BLaER1 treated with 17β-estradiol and CSF1 and Interleukin-3, amounts not matched to agents 10 nM and 100 nM (cell line): ENCODE results near the gene FAM3D.
"Not testable (repeated sequence)": the region's sequence is repeated elsewhere in the genome, so short reads cannot be mapped to it uniquely, and the experiment has no call there.

ENCODE experiments used
- H3K27ac ChIP-seq, 11 experiments: shearing (Covaris generic); formaldehyde crosslinking; 2 replicates each; pipeline ENCODE4 v1.8.1; 2022
- H3K27me3 ChIP-seq, 11 experiments: shearing (Covaris generic); formaldehyde crosslinking; 2 replicates each; pipeline ENCODE4 v1.8.1; 2022
- H3K36me3 ChIP-seq, 11 experiments: shearing (Covaris generic); formaldehyde crosslinking; 2 replicates each; pipeline ENCODE4 v1.8.1; 2022
- H3K4me1 ChIP-seq, 10 experiments: shearing (Covaris generic); formaldehyde crosslinking; 2 replicates each; pipeline ENCODE4 v1.8.1; 2022
- H3K4me2 ChIP-seq, 11 experiments: shearing (Covaris generic); formaldehyde crosslinking; 2 replicates each; pipeline ENCODE4 v1.8.1; 2022
- H3K4me3 ChIP-seq, 10 experiments: shearing (Covaris generic); formaldehyde crosslinking; 2 replicates each; pipeline ENCODE4 v1.8.1; 2022
- H3K9ac ChIP-seq, 11 experiments: shearing (Covaris generic); formaldehyde crosslinking; 2 replicates each; pipeline ENCODE4 v1.8.1; 2022
- H3K9me3 ChIP-seq, 11 experiments: shearing (Covaris generic); formaldehyde crosslinking; replicated peaks in 1 of 11; 2 replicates each; pipeline ENCODE4 v1.8.1; 2022
- H4K20me1 ChIP-seq, 11 experiments: shearing (Covaris generic); formaldehyde crosslinking; 2 replicates each; pipeline ENCODE4 v1.8.1; 2022
- Cebpa-rat ChIP-seq, 11 experiments: shearing (Covaris generic); IDR thresholded peaks; 2 replicates each; pipeline ENCODE4 v1.8.1; 2022

Gene FAM3D

GRCh38 chr3:58698246-58698645, 31.7 kb upstream of the FAM3D start:
- Histone ChIP-seq H3K9me3 (peaks cover 11 to 42% (median 29%) of the 10 kb centered on the region in 11 experiments; a peak in 21 of 22 replicates), H3K4me2 (no peak overlapping the region), H4K20me1 (no peaks in the 10 kb centered on the region), H3K4me3 (no peak overlapping the region), H3K27ac (no peak overlapping the region), H3K36me3 (no peaks in the 10 kb centered on the region), H3K4me1 (peaks cover 0 to 8% (median 0%) of the 10 kb centered on the region in 10 experiments; a peak in 2 of 20 replicates), H3K9ac (no peak overlapping the region), H3K27me3 (no peaks in the 10 kb centered on the region)
- TF ChIP-seq Cebpa-rat (IDR thresholded peaks at IDR 0.05): no peak

GRCh38 chr3:58697561-58697960, 31.0 kb upstream of the FAM3D start:
- Histone ChIP-seq H3K27ac (no peak overlapping the region), H3K27me3 (no peaks in the 10 kb centered on the region), H3K4me2 (no peak overlapping the region), H3K36me3 (no peaks in the 10 kb centered on the region), H3K9me3 (peaks cover 18 to 47% (median 33%) of the 10 kb centered on the region in 11 experiments), H4K20me1 (no peaks in the 10 kb centered on the region), H3K9ac (no peak overlapping the region), H3K4me1 (peaks cover 0 to 8% (median 0%) of the 10 kb centered on the region in 10 experiments; a peak in 2 of 20 replicates), H3K4me3 (no peak overlapping the region)
- no peak for TF ChIP-seq Cebpa-rat (IDR thresholded peaks at IDR 0.05)

DNA sequence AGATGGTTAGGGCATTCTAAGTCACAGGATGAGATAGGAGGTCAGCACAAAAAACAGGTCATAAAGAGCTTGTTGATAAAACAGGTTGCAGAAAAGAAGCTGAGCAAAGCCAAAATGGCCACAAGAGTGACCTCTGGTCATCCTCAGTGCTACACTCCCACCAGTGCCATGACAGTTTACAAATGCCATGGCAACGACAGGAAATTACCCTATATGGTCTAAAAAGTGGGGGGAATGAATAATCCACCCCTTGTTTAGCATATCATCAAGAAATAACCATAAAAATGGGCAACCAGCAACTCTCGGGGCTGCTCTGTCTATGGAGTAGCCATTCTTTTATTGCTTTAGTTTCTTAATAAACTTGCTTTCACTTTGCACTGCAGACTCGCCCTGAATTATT, 30.2 kb upstream of the FAM3D start:
- H3K36me3 ChIP-seq, H3K9ac ChIP-seq, H3K4me3 ChIP-seq, H3K4me1 ChIP-seq, H3K27ac ChIP-seq, H4K20me1 ChIP-seq, H3K27me3 ChIP-seq, H3K4me2 ChIP-seq: not testable (repeated sequence)
- peaks cover 23 to 47% (median 38%) of the 10 kb centered on the region in 11 experiments for H3K9me3 ChIP-seq

GRCh38 chr3:58696093-58696492, 29.5 kb upstream of the FAM3D start:
- peaks cover 31 to 55% (median 45%) of the 10 kb centered on the region in 11 experiments for H3K9me3 ChIP-seq
- H3K4me1 ChIP-seq: peaks cover 0 to 8% (median 0%) of the 10 kb centered on the region in 10 experiments; a peak in 2 of 20 replicates
- no peaks in the 10 kb centered on the region for H3K27me3 ChIP-seq
- no peak overlapping the region for H3K27ac ChIP-seq
- no peak overlapping the region; a peak in 2 of 22 replicates for H3K4me2 ChIP-seq
- TF ChIP-seq Cebpa-rat (IDR thresholded peaks at IDR 0.05): no peak
- H3K9ac ChIP-seq: no peak overlapping the region
- H4K20me1 ChIP-seq: no peaks in the 10 kb centered on the region
- 0 out of 22 replicates have a peak, but pooled peaks cover 0 to 4% (median 0%) of the 10 kb centered on the region in 11 experiments for H3K36me3 ChIP-seq
- H3K4me3 ChIP-seq: no peak overlapping the region

DNA sequence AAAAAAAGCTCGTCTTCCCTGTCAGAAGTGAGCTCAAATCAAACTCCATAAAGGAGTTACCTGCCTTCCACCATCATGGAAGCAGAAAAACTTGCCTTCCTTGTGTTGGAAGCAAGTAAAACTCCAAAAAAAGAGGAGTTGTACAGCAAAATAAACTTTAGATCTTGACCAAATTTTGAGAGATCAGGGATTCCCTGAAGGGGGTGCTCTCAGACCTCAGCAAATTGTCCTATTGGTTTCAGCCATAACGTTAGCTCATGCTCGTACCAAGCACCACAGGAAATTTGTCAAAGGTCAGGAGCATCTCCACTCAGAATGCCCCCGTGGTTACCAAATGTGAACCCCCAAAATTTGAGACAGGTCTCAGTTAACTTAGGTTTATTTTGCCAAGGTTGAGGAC, 28.7 kb upstream of the FAM3D start:
- H3K9me3 ChIP-seq: peaks cover 39 to 57% (median 50%) of the 10 kb centered on the region in 11 experiments
- H4K20me1 ChIP-seq, H3K27ac ChIP-seq: not testable (repeated sequence)

DNA sequence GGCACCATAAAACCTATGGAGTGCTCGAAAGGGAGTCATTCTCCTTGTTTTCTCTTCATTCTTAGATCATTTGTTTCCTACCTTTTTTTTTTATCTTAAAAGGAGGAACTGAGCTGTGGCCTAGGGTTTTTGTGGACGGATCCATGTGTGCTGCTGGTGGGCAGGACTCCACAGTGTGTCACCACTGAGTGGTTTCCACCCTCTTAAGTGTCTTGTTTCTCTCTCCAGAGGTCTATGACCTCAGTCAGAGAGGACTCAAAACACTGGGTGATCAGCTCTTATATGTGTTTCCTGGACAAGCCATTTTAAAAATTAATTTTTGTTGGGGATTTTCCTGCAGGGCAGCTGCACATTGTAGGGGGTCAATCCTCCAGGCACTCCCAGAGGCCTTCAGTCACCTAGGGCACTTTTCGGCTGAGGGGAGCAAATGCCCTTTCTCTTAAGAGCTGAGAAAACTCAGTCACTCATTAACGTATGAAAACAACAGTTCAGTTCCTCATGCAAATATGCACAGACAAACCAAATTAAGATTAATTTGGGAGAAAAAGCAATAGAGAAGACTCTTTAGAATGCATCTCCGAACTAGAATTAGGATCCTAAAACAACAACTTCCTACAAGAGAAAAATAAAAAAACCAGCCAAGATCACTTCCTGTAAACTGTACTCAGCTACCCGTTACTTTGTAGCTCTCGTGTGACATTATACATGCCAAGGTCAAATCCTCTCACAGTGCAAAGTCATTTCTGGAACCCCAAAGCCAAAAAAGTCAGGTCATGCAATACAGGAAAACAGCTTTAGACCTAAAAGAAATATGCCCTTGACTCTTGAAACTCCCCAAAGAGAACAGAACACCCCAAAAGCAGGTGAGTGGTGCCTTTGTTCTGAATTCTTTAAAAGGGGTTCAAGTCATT, 27.6 kb upstream of the FAM3D start:
- Histone ChIP-seq H4K20me1 (no peaks in the 10 kb centered on the region), H3K27ac (no peak overlapping the region), H3K4me3 (no peak overlapping the region), H3K4me1 (peaks cover 0 to 8% (median 0%) of the 10 kb centered on the region in 10 experiments; a peak in 2 of 20 replicates), H3K27me3 (no peaks in the 10 kb centered on the region), H3K36me3 (peaks cover 0 to 4% (median 0%) of the 10 kb centered on the region in 11 experiments; a peak in 2 of 22 replicates), H3K4me2 (no peak overlapping the region), H3K9me3 (peaks cover 48 to 68% (median 61%) of the 10 kb centered on the region in 11 experiments), H3K9ac (no peak overlapping the region)
- no peak for TF ChIP-seq Cebpa-rat (IDR thresholded peaks at IDR 0.05)

More for the DNA sequence above, 28.7 kb upstream of the FAM3D start:
- H3K36me3 ChIP-seq, H3K27me3 ChIP-seq, H3K4me2 ChIP-seq, H3K4me1 ChIP-seq, H3K4me3 ChIP-seq, H3K9ac ChIP-seq: not testable (repeated sequence)

GRCh38 chr3:58692484-58692883, 25.9 kb upstream of the FAM3D start:
- Histone ChIP-seq H3K36me3 (peaks cover 0 to 4% (median 0%) of the 10 kb centered on the region in 11 experiments; a peak in 2 of 22 replicates), H3K4me3 (no peak overlapping the region), H3K9ac (no peak overlapping the region), H3K4me1 (peaks cover 0 to 8% (median 0%) of the 10 kb centered on the region in 10 experiments; a peak in 2 of 20 replicates), H4K20me1 (no peaks in the 10 kb centered on the region), H3K9me3 (peaks cover 58 to 80% (median 73%) of the 10 kb centered on the region in 11 experiments), H3K4me2 (no peak overlapping the region), H3K27ac (no peak overlapping the region), H3K27me3 (no peaks in the 10 kb centered on the region)
- TF ChIP-seq Cebpa-rat (IDR thresholded peaks at IDR 0.05): no peak

DNA sequence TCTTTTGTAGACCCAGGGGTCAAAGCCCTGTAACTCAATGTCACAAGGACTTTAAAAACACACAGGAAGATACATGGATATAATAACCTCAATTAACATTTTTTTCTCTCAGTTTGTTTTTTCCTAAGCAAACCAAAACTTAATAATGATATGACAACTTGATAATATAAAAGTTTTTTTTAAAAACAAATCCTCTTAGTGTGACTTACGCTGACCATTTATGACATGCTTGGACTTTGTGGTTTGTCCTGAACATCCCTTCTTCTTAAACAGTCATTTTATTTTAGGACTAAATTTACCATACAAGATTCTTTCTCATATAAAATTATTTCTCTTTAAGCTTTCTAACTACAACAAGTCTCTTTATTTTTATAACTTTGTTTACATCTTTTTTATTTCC, 25.4 kb upstream of the FAM3D start:
- H3K4me3 ChIP-seq: peak overlapping the region in 2 of 10 experiments; percentile 7 to 17; a peak in 2 of 20 replicates

GRCh38 chr3:58690490-58690889, 23.9 kb upstream of the FAM3D start:
- no peak overlapping the region for H3K4me2 ChIP-seq
- no peak overlapping the region for H3K9ac ChIP-seq
- no peaks in the 10 kb centered on the region for H4K20me1 ChIP-seq
- 0 out of 20 replicates have a peak overlapping the region, but pooled peaks of 1 of the 10 experiments have one; percentile 0 for H3K4me3 ChIP-seq
- H3K4me1 ChIP-seq: no peaks in the 10 kb centered on the region
- H3K36me3 ChIP-seq: peaks cover 0 to 4% (median 0%) of the 10 kb centered on the region in 11 experiments; a peak in 2 of 22 replicates
- peaks cover 58 to 92% (median 80%) of the 10 kb centered on the region in 11 experiments for H3K9me3 ChIP-seq
- H3K27me3 ChIP-seq: no peaks in the 10 kb centered on the region
- TF ChIP-seq Cebpa-rat (IDR thresholded peaks at IDR 0.05): no peak
- H3K27ac ChIP-seq: no peak overlapping the region

More for the DNA sequence above, 25.4 kb upstream of the FAM3D start:
- H3K9ac ChIP-seq: no peak overlapping the region
- H3K4me2 ChIP-seq: no peak overlapping the region
- peaks cover 0 to 8% (median 0%) of the 10 kb centered on the region in 10 experiments; a peak in 2 of 20 replicates for H3K4me1 ChIP-seq
- H3K27me3 ChIP-seq: no peaks in the 10 kb centered on the region
- no peak for TF ChIP-seq Cebpa-rat (IDR thresholded peaks at IDR 0.05)
- H3K9me3 ChIP-seq: peaks cover 58 to 83% (median 77%) of the 10 kb centered on the region in 11 experiments
- H3K27ac ChIP-seq: no peak overlapping the region
- no peaks in the 10 kb centered on the region for H4K20me1 ChIP-seq
- peaks cover 0 to 4% (median 0%) of the 10 kb centered on the region in 11 experiments; a peak in 2 of 22 replicates for H3K36me3 ChIP-seq
